ENCODE data around the gene SLC25A21. TPM values are rescaled to one million over a fixed set of nuclear protein-coding genes. Genes with fewer than 3 reads are reported as not detected.
"Not testable (repeated sequence)": the region's sequence is repeated elsewhere in the genome, so short reads cannot be mapped to it uniquely, and the experiment has no call there.

SLC25A21 gene
- total RNA-seq, 2 donors from 2014 or later: not detected

DNA sequence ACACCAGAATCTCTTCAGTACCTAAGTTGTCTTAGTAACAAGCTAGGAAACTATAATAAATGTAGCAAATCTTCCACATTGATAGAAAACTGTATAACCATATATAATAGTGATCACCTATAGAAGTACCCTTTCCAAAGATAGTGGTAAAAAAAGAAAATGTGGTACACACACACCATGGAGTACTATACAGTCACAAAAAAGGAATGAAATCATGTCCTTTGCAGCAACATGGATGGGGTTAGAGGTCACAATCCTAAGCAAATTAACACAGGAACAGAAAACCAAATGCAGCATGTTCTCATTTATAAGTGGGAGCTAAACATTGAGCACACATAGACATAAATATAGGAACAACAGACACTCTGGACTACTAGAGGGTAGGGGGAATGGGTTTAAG is 90.5 kb downstream of the SLC25A21 start:
- H3K27me3 Mint-ChIP-seq: no peaks in the 10 kb centered on the region
- H3K36me3 Mint-ChIP-seq: no peaks in the 10 kb centered on the region
- no peaks in the 10 kb centered on the region for H3K4me1 Mint-ChIP-seq (ENCODE audit: low read depth in 2 of 2)
- H3K4me3 Mint-ChIP-seq: no peak overlapping the region
- ATAC-seq: no peak
- H3K9me3 Mint-ChIP-seq: peaks cover 11% of the 10 kb centered on the region
- no peak overlapping the region for H3K27ac Mint-ChIP-seq
- no peak for DNase-seq (ENCODE audit: low spot score)

DNA sequence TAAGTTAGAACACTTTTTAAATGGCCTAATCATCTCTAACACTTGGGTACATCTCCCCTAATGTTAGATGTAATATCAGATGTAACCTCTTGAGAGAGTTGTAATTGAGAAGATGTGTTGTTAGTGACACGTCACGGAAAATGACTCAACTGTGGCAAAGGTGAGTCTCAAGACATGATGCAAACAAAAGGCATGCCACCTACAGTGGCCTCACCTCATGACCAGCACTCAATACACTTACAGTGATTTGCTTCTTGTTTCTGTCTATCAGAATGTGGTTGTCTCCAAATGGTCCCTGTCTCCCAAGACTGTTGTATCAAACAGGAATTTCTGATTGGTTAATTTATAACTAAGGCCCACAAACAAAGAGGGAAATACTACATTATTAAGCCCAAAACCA is 91.2 kb downstream of the SLC25A21 start:
- H3K27ac Mint-ChIP-seq: no peak overlapping the region
- ATAC-seq (no peak), DNase-seq (ENCODE audit: low spot score) (no peak)
- H3K36me3 Mint-ChIP-seq: no peaks in the 10 kb centered on the region
- H3K4me1 Mint-ChIP-seq (ENCODE audit: low read depth in 2 of 2): no peaks in the 10 kb centered on the region
- H3K27me3 Mint-ChIP-seq: no peaks in the 10 kb centered on the region
- no peak overlapping the region for H3K4me3 Mint-ChIP-seq
- peaks cover 11% of the 10 kb centered on the region for H3K9me3 Mint-ChIP-seq

DNA sequence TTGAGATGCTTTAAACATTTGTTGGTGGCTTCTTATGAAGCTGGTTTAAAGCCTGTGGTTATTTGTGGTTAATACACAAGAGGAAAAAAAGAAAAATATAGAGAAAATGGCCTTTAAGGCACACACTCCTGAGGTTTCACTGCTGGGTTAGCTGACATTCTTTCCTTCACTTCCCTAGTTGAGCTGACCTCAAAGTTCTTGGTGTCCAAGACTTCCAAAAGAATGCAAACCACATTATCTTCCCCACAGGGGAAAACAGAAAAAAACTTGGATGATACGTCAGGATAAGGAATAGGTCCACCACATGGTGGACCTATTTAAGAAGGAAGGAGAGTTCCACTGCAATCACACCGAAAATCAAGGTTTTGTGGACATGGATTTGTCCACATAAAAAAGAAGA is 94.3 kb downstream of the SLC25A21 start:
- Mint-ChIP-seq H3K36me3 (no peaks in the 10 kb centered on the region), H3K4me3 (no peak overlapping the region), H3K27ac (no peak overlapping the region), H3K4me1 (ENCODE audit: low read depth in 2 of 2) (no peaks in the 10 kb centered on the region), H3K9me3 (peaks cover 16% of the 10 kb centered on the region), H3K27me3 (no peaks in the 10 kb centered on the region)
- DNase-seq (ENCODE audit: low spot score) (no peak), ATAC-seq (no peak)

DNA sequence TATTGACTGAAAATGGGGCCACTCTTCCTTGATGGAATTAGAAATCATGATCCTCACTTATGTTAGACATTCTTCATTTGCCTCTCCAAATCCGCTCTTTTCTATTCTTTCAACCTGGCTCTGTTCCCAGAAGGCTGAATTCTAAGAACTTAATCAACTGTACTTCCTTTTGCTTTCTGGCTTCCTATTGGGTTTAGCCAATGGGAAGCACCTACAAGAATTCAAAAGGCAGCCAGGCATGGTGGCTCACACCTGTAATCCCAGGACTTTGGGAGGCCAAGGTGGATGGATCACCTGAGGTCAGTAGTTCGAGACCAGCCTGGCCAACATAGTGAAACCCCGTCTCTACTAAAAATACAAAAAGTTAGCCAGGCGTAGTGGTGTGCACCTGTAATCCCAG is 98.1 kb downstream of the SLC25A21 start:
- DNase-seq (ENCODE audit: low spot score); ATAC-seq; H3K27ac Mint-ChIP-seq; H3K27me3 Mint-ChIP-seq; H3K4me1 Mint-ChIP-seq (ENCODE audit: low read depth in 2 of 2); H3K4me3 Mint-ChIP-seq; H3K36me3 Mint-ChIP-seq: not testable (repeated sequence)
- peaks cover 12% of the 10 kb centered on the region for H3K9me3 Mint-ChIP-seq

DNA sequence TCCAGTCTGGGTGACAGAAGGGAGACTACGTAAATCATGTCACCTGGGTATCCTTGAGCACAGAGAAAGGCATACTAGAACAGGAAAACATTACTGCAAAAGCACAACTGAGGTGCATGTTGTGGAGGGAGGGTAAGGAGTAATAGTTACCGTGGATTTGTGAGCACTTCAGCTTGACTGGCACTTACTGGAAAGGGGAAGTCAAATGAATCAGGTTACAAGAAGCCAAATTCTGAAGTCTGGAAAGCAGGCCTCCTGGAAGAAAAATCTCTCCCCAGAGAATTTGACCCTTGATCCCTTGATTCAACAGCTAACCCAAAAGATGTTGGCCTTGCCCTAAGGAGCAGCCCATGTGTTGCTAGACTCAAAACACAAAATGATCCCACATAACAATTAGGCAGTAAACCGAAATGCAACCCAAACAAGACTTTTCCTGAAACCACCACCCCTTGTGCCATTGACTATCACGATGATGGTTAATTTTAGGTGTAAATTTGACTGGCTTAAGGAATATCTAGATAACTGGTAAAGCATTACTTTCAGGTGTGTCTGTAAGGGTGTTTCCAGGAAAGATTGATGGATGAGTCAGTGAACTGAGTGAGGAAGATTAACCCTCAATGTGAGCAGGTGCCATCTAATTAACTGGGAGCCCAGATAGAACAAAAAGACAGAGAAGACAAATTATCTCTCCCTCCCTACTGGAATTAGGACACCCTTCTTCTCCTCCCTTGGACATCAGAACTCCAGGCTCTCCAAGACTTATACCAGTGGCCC is 108.8 kb downstream of the SLC25A21 start:
- Mint-ChIP-seq H3K27me3 (no peaks in the 10 kb centered on the region), H3K4me3 (no peak overlapping the region), H3K36me3 (no peaks in the 10 kb centered on the region), H3K4me1 (ENCODE audit: low read depth in 2 of 2) (no peaks in the 10 kb centered on the region), H3K27ac (no peak overlapping the region), H3K9me3 (peaks cover 17% of the 10 kb centered on the region)
- DNase-seq (ENCODE audit: low spot score) (no peak), ATAC-seq (no peak)

DNA sequence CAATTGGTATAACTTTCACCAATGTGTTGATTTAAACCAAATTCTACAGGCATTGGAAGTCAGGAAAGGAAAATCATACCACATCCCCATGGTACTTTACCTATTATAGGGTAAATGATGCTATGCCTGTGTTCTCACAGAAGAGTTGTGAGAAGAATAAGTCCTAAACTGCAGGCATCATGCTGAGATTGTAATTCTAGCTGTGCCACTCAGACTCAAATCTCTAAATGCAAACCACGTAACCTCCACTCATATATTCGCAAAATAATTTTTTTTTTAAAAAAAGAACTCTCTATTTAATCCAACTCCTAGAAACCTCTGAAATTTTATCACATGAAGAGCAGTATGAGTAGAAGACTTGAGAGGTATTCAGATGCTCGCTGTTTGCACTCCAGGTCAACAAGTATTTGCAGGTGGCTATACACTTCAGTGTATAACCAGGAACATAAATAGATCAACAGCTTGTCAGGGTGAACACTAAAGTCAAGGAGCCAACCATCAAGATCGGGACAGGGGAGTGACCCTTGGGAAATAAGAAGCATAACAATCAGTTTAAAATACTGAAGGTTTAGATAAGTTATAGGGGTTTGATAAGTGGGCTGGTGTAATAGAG is 110.1 kb downstream of the SLC25A21 start:
- no peak for ATAC-seq
- DNase-seq (ENCODE audit: low spot score): no peak
- H3K4me3 Mint-ChIP-seq: no peak overlapping the region
- H3K27me3 Mint-ChIP-seq: no peaks in the 10 kb centered on the region
- H3K9me3 Mint-ChIP-seq: peaks cover 17% of the 10 kb centered on the region
- no peaks in the 10 kb centered on the region for H3K4me1 Mint-ChIP-seq (ENCODE audit: low read depth in 2 of 2)
- H3K27ac Mint-ChIP-seq: no peak overlapping the region
- no peaks in the 10 kb centered on the region for H3K36me3 Mint-ChIP-seq

DNA sequence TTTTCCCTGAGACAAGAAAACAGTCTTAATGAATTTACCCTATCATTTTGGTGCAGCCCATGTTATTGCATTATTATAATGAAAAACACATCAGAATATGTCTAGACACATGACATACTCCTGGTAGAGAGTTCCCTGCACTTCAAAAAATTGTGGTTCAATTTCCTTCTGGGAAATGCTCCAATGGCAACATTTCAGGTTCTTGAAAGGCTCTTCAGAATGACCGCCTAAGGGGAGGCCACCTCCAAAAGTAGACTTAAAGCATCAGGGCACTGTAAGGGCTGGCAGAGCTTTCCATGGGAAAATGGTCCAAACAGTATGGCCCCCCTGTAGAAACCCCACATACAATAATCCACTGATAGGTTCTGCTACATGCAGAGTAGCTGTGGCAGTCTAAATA is 110.7 kb downstream of the SLC25A21 start:
- Mint-ChIP-seq H3K36me3 (peaks cover 1% of the 10 kb centered on the region), H3K9me3 (peaks cover 15% of the 10 kb centered on the region), H3K27me3 (no peaks in the 10 kb centered on the region), H3K4me1 (ENCODE audit: low read depth in 2 of 2) (no peaks in the 10 kb centered on the region), H3K4me3 (no peak overlapping the region), H3K27ac (no peak overlapping the region)
- ATAC-seq: no peak
- DNase-seq (ENCODE audit: low spot score): no peak

DNA sequence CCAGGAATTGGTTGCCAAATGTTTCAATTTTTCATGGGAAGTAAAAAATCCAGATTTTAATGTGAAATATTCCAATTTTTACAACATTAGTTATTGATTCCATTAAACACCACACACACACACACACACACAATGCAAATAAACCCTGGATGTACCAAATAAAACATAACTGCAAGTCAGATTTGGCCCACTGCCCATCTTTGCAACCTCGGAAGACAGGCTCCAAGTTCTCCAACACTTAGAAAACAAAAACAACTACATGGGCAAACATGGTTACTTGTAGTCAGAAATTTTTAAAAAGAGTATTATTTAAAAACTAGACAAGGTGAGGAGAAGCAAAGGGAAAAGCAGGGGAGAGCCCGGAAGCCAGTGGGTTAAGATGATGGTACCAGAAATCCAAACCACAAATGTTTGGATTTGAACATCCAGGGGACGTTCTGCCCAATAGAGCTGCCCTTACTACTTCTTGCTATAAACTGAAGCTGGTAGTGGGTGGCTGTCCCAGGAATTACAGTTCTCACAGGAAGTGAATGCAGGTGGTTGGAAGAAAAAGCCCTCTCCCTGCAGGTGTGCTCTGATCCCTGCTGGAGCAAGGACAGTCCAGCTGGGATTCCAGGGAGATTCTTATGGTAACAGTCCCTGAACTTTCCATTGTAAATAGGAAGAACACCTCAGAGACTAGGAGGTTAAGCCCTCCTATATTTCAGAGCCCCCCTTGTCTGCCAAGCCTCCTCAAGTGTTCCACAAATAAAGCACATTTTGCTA is 111.7 kb downstream of the SLC25A21 start:
- peaks cover 4% of the 10 kb centered on the region for H3K36me3 Mint-ChIP-seq
- no peak overlapping the region for H3K4me3 Mint-ChIP-seq
- no peaks in the 10 kb centered on the region for H3K4me1 Mint-ChIP-seq (ENCODE audit: low read depth in 2 of 2)
- ATAC-seq (no peak), DNase-seq (ENCODE audit: low spot score) (no peak)
- no peaks in the 10 kb centered on the region for H3K27me3 Mint-ChIP-seq
- no peak overlapping the region for H3K27ac Mint-ChIP-seq
- peaks cover 12% of the 10 kb centered on the region for H3K9me3 Mint-ChIP-seq

DNA sequence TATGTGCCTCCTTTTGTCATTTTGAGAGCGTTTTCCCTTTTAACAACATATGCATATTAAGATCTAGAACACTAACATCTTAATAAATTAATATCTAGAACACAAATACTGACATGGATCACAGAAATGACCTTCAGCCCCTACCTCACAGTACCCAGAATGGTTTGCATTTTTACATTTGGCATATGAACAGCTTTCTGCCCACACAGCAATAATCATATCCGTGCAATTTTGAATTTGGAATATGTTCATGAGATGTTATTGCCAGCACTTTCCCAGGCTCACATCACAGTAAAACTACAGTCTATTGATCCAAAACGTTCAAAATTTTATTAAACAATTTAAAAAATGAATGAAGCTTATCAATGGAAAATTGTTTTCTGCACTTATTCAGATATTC is 114.6 kb downstream of the SLC25A21 start:
- peaks cover 13% of the 10 kb centered on the region for H3K9me3 Mint-ChIP-seq
- no peaks in the 10 kb centered on the region for H3K27me3 Mint-ChIP-seq
- no peaks in the 10 kb centered on the region for H3K4me1 Mint-ChIP-seq (ENCODE audit: low read depth in 2 of 2)
- ATAC-seq (no peak), DNase-seq (ENCODE audit: low spot score) (no peak)
- H3K4me3 Mint-ChIP-seq: no peak overlapping the region
- H3K36me3 Mint-ChIP-seq: peaks cover 4% of the 10 kb centered on the region
- no peak overlapping the region for H3K27ac Mint-ChIP-seq

DNA sequence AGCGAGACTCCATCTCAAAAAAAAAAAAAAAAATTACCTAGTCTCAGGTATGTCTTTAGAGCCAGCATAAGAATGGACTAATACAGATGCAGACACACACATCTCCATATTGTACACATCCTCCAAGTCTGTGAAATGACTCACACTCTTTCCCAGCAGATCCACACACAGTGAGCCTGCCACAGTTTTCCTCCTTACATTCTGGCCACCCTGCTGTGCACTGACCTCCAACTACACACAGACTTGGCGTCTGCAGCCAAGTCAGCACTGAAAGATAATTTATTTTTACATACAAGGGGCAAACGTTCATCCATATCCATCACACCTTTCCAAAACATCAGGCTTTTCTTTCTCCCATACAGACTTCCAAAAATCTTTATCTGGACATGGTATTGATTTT is 115.9 kb downstream of the SLC25A21 start:
- Mint-ChIP-seq H3K4me1 (ENCODE audit: low read depth in 2 of 2) (no peaks in the 10 kb centered on the region), H3K36me3 (peaks cover 4% of the 10 kb centered on the region), H3K9me3 (peaks cover 11% of the 10 kb centered on the region), H3K27ac (no peak overlapping the region), H3K4me3 (no peak overlapping the region), H3K27me3 (no peaks in the 10 kb centered on the region)
- ATAC-seq (no peak), DNase-seq (ENCODE audit: low spot score) (no peak)

DNA sequence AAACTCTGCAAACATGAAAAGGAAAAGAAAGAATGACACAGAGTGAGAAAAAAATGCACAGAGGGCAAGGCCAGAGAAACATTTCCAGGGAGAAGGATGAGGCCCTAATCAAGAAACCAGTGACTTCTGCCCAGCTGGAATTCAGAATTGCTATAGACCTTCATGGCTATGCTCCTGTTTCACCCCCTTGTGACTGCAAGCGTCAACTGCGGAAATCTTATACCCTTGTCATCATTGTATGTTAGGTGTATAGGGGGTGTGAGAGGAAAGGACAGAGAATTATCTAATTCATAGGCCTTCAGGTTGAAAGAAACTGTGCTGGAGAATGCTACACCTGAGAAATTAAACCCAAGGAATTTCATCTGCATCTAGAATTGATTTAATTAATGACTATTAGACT is 117.5 kb downstream of the SLC25A21 start:
- DNase-seq (ENCODE audit: low spot score): no peak
- Mint-ChIP-seq H3K9me3 (peaks cover 16% of the 10 kb centered on the region), H3K4me1 (ENCODE audit: low read depth in 2 of 2) (no peaks in the 10 kb centered on the region), H3K27ac (no peak overlapping the region), H3K4me3 (no peak overlapping the region), H3K27me3 (no peaks in the 10 kb centered on the region), H3K36me3 (peaks cover 4% of the 10 kb centered on the region)
- ATAC-seq: no peak

DNA sequence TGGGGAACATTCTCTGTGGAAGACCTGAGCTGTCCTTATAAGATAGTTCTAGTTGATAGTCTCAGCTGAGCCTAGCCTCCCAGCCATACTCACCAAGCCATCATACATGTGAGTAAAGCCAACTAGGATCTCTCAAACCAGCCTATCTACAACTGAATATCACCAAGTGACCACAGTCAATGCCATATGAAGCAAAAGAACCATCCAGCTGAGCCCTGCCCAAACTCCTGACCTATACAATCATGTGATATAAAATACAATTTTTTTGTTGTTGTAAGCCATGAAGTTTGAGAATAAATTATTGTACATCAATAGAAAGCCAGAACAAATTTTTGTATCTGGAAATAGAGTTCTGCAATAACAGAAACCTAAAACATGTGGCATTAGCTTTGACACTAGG is 118.3 kb downstream of the SLC25A21 start:
- no peak for DNase-seq (ENCODE audit: low spot score)
- H3K9me3 Mint-ChIP-seq: peaks cover 16% of the 10 kb centered on the region
- H3K27me3 Mint-ChIP-seq: no peaks in the 10 kb centered on the region
- H3K27ac Mint-ChIP-seq: no peak overlapping the region
- no peak for ATAC-seq
- H3K4me3 Mint-ChIP-seq: no peak overlapping the region
- H3K36me3 Mint-ChIP-seq: peaks cover 4% of the 10 kb centered on the region
- H3K4me1 Mint-ChIP-seq (ENCODE audit: low read depth in 2 of 2): no peaks in the 10 kb centered on the region

DNA sequence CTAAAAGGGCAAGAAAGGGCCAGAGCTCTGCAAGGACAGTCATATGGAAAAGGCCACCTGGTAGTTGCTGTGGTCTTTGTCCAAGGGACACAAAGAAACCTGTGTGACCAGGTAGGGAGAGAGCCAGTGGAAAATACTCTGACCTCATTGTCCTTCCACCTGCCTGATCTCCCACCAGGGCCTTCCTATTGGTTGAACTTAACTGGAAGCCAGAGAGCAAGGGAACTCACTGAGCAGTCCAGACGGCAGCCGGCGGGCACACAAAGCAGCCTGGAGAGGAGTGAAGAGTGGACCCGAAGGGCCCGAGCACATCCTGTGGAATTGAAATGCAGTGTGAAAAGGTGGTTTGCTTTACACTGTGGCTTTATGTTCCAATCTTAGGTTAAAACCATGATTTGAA is 120.7 kb downstream of the SLC25A21 start:
- Mint-ChIP-seq H3K36me3 (peaks cover 3% of the 10 kb centered on the region), H3K9me3 (peaks cover 14% of the 10 kb centered on the region), H3K27ac (no peak overlapping the region), H3K4me1 (ENCODE audit: low read depth in 2 of 2) (no peaks in the 10 kb centered on the region), H3K4me3 (no peak overlapping the region), H3K27me3 (no peaks in the 10 kb centered on the region)
- ATAC-seq (no peak), DNase-seq (ENCODE audit: low spot score) (no peak)

DNA sequence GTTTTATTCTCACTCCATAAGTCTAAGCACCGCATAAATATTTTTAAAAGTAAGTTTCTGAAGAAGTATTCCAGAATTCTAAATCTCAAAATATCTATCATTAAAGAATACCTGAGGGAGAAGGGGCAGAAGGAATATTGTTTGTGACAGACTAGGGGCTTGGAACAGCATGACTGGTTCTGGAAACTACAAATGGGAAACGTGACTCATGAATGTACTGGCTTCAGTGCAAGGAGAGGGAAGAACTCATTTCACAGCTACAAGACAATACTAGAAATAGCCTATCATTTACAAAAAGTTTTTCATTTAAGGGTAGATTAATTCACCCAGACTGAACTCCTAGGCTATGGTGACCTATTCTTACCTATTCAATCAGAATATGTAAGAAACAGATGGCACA is 121.3 kb downstream of the SLC25A21 start:
- Mint-ChIP-seq H3K4me3 (no peak overlapping the region), H3K27me3 (no peaks in the 10 kb centered on the region), H3K4me1 (ENCODE audit: low read depth in 2 of 2) (no peaks in the 10 kb centered on the region), H3K27ac (no peak overlapping the region), H3K36me3 (no peaks in the 10 kb centered on the region), H3K9me3 (peaks cover 11% of the 10 kb centered on the region)
- DNase-seq (ENCODE audit: low spot score): no peak
- ATAC-seq: no peak
